ENCODE data around the gene CEP41.

The CEP41 gene

GRCh38 chr7:130353196-130353595, 87.6 kb downstream of the CEP41 start:
- no peak for DNase-seq (ENCODE audit: low read depth in 1 of 2, low spot score in 1 of 2)

GRCh38 chr7:130352194-130353074, 88.4 kb downstream of the CEP41 start:
- no peak for DNase-seq (ENCODE audit: low read depth in 1 of 2, low spot score in 1 of 2)

GRCh38 chr7:130351791-130352090, 89.1 kb downstream of the CEP41 start:
- no peak for DNase-seq (ENCODE audit: low read depth in 1 of 2, low spot score in 1 of 2)

- no peak for DNase-seq (ENCODE audit: low read depth in 1 of 2, low spot score in 1 of 2)
Measured at GRCh38 chr7:130350945-130351790, 89.6 kb downstream of the CEP41 start.

- DNase-seq (ENCODE audit: low read depth in 1 of 2, low spot score in 1 of 2), result no peak
Measured at GRCh38 chr7:130349911-130350782, 90.7 kb downstream of the CEP41 start.

GRCh38 chr7:130346941-130347340, 93.9 kb downstream of the CEP41 start:
- DNase-seq (ENCODE audit: low read depth in 1 of 2, low spot score in 1 of 2), result no peak

- no peak for DNase-seq (ENCODE audit: low read depth in 1 of 2, low spot score in 1 of 2)
Measured at GRCh38 chr7:130346177-130346905, 94.5 kb downstream of the CEP41 start.

- DNase-seq (ENCODE audit: low read depth in 1 of 2, low spot score in 1 of 2), result no peak
Measured at GRCh38 chr7:130345725-130346124, 95.1 kb downstream of the CEP41 start.

GRCh38 chr7:130345136-130345535, 95.7 kb downstream of the CEP41 start:
- no peak for DNase-seq (ENCODE audit: low read depth in 1 of 2, low spot score in 1 of 2)

GRCh38 chr7:130344271-130344866, 96.4 kb downstream of the CEP41 start, which contains the start of gene CPA5:
Gene CPA5 (plus strand): TSS chr7:130344816. CDS start chr7:130346486, 1,670 bp downstream.
- no peak for DNase-seq (ENCODE audit: low read depth in 1 of 2, low spot score in 1 of 2)
